Lung (tissue), 12 donors: Measurements from ENCODE around the gene SPIN3. TPM values are rescaled to one million over a fixed set of nuclear protein-coding genes. Genes with fewer than 3 reads are reported as not detected.
"Not testable (repeated sequence)": the region's sequence is repeated elsewhere in the genome, so short reads cannot be mapped to it uniquely, and the experiment has no call there.

Experiments used
- ATAC-seq: fragments of 200-7000 bp; cut with Tn5 transposase; one replicate; pipeline ENCODE4 v1.9.1; 2020; ENCODE audit warnings: moderate number of reproducible peaks; ENCODE audit not compliant: insufficient read depth, low FRiP score
- DNase-seq, 3 donors: peaks; one replicate each; pipeline ENCODE4 v3.0.0-alpha.2; 2013 to 2017
- H3K27ac ChIP-seq, 2 donors: one replicate each; pipeline ENCODE4 v1.5.1; 2013; ENCODE audit warnings: mild to moderate bottlenecking in 2 of 2, moderate library complexity in 2 of 2, control low read depth in 1 of 2, inconsistent platforms in 1 of 2, low read depth in 1 of 2, low read length in 1 of 2
- H3K27me3 ChIP-seq, 3 donors: one replicate each; pipeline ENCODE4 v1.5.1; 2013; ENCODE audit warnings: low read length in 2 of 3; ENCODE audit not compliant: control insufficient read depth in 3 of 3, insufficient read depth in 3 of 3
- H3K36me3 ChIP-seq, 4 donors: one replicate each; pipeline ENCODE4 v1.5.1; 2013; ENCODE audit warnings: low read length in 4 of 4, mild to moderate bottlenecking in 1 of 4, moderate library complexity in 1 of 4; ENCODE audit not compliant: control insufficient read depth in 4 of 4, insufficient read depth in 4 of 4
- H3K4me1 ChIP-seq, 5 donors: one replicate each; pipeline ENCODE4 v1.5.1; 2013; ENCODE audit warnings: low read length in 5 of 5, mild to moderate bottlenecking in 2 of 5, moderate library complexity in 1 of 5; ENCODE audit not compliant: control insufficient read depth in 5 of 5, insufficient read depth in 5 of 5
- H3K4me3 ChIP-seq: one replicate; pipeline ENCODE4 v1.5.1; 2013; ENCODE audit warnings: mild to moderate bottlenecking, control low read depth, moderate library complexity
- H3K9ac ChIP-seq, 2 donors: one replicate each; pipeline ENCODE4 v1.5.1; 2013; ENCODE audit warnings: low read length in 2 of 2, control low read depth in 1 of 2; ENCODE audit not compliant: insufficient read depth in 1 of 2
- H3K9me3 ChIP-seq, 4 donors: one replicate each; pipeline ENCODE4 v1.5.1; 2013; ENCODE audit warnings: low read length in 3 of 4, mild to moderate bottlenecking in 1 of 4, moderate library complexity in 1 of 4; ENCODE audit not compliant: control insufficient read depth in 4 of 4, insufficient read depth in 3 of 4
- CTCF ChIP-seq: IDR thresholded peaks from 2 replicates; pipeline ENCODE4 v1.5.1; 2012; ENCODE audit warnings: mild to moderate bottlenecking; ENCODE audit errors: control extremely low read depth, extremely low read depth
- WGBS, 2 donors: extraction: QIAGEN DNeasy Blood & Tissue Kit; methylation state at CpG; one replicate each; pipeline ENCODE4 v1.1.7; 2013; 5-methylcytosine and 5-hydroxymethylcytosine counted together
- polyA plus RNA-seq, 2 donors: library from polyadenylated mRNA; stranded (reverse); fragments of 200-250 nt; gene quantifications; one replicate each; pipeline ENCODE4 v1.2.1, GENCODE V29; 2013
- total RNA-seq, 2 donors: library from RNA; depleted of rRNA in 1 of 2; stranded (reverse); fragments of >200 nt in 1 of 2; gene quantifications; one replicate each; pipeline ENCODE4 v1.2.1, GENCODE V29; 2014 to 2021
- donor health status: control.
- donor health status: control.
- donor health status: Bipolar disorder and iron deficiency.
- donor health status: healthy.
- donor health status: DM: yes; HTN: yes; CAD: no.

SPIN3 gene
- total and polyA plus RNA-seq, 4 donors = 3.5 to 18.5 (median 8.7) TPM

GRCh38 chrX:56968980-56969379 lies 26.4 kb downstream of the SPIN3 start:
- Histone ChIP-seq H3K36me3 (no peaks in the 10 kb centered on the region), H3K4me3 (no peak overlapping the region), H3K9me3 (no peaks in the 10 kb centered on the region), H3K27me3 (peaks cover 0 to 16% (median 8%) of the 10 kb centered on the region in 3 donors), H3K4me1 (no peaks in the 10 kb centered on the region), H3K9ac (no peak overlapping the region), H3K27ac (no peak overlapping the region)
- WGBS, 2 donors = 65 to 95% methylated on average over 1 of the region's 1 CpG
- no peak for TF ChIP-seq CTCF
- DNase-seq = no peak
- ATAC-seq = no peak

- DNase-seq (no peak), ATAC-seq (no peak)
- H3K9ac ChIP-seq = no peak overlapping the region
- H3K36me3 ChIP-seq = no peaks in the 10 kb centered on the region
- no peaks in the 10 kb centered on the region for H3K4me1 ChIP-seq
- H3K27ac ChIP-seq = no peak overlapping the region
- WGBS, 2 donors = 32 to 44% methylated on average over 1 of the region's 1 CpG
- TF ChIP-seq CTCF = no peak
- H3K27me3 ChIP-seq = peaks cover 0 to 17% (median 8%) of the 10 kb centered on the region in 3 donors
- peaks cover 0 to 3% (median 0%) of the 10 kb centered on the region in 4 donors for H3K9me3 ChIP-seq
- H3K4me3 ChIP-seq = no peak overlapping the region
Observed at GRCh38 chrX:56963377-56963776, 32.0 kb downstream of the SPIN3 start.

GRCh38 chrX:56947699-56948098 lies 47.6 kb downstream of the SPIN3 start:
- H3K9ac ChIP-seq = no peak overlapping the region
- no peak for ATAC-seq
- peaks cover 0 to 5% (median 0%) of the 10 kb centered on the region in 3 donors for H3K27me3 ChIP-seq
- TF ChIP-seq CTCF = no peak
- H3K4me1 ChIP-seq = no peaks in the 10 kb centered on the region
- DNase-seq = no peak
- no peak overlapping the region for H3K27ac ChIP-seq
- no peaks in the 10 kb centered on the region for H3K36me3 ChIP-seq
- 78 to 86% methylated on average over 3 of the region's 3 CpGs for WGBS, 2 donors
- H3K9me3 ChIP-seq = peaks cover 0 to 2% (median 0%) of the 10 kb centered on the region in 4 donors
- H3K4me3 ChIP-seq = no peak overlapping the region

- WGBS, 2 donors = 42 to 73% methylated on average over 2 of the region's 2 CpGs
- H3K9me3 ChIP-seq, H3K4me1 ChIP-seq, H3K4me3 ChIP-seq, H3K36me3 ChIP-seq, H3K27me3 ChIP-seq, ATAC-seq, DNase-seq, H3K9ac ChIP-seq: not testable (repeated sequence)
- H3K27ac ChIP-seq = peak overlapping the region in 1 of 2 donors; percentile 33
Observed at GRCh38 chrX:56946201-56946600, 49.1 kb downstream of the SPIN3 start.

- 77 to 95% methylated on average over 4 of the region's 4 CpGs for WGBS, 2 donors
- not testable (repeated sequence) for H3K27me3 ChIP-seq, H3K9me3 ChIP-seq, DNase-seq, H3K4me3 ChIP-seq, H3K9ac ChIP-seq, H3K4me1 ChIP-seq, H3K27ac ChIP-seq, ATAC-seq, H3K36me3 ChIP-seq
Observed at GRCh38 chrX:56945226-56945625, 50.1 kb downstream of the SPIN3 start.
